GM10266 (cell line): Measurements from ENCODE around the gene TM4SF5.

ENCODE experiments used
- DNase-seq: peaks from one replicate; pipeline ENCODE4 v3.0.0; 2012; ENCODE audit errors: extremely low spot score
- CTCF ChIP-seq: IDR thresholded peaks from 2 replicates; pipeline ENCODE4 v1.5.1; 2012; ENCODE audit warnings: mild to moderate bottlenecking, low read depth; ENCODE audit not compliant: control insufficient read depth, insufficient read depth; ENCODE audit errors: missing control alignments

Gene TM4SF5

GRCh38 chr17:4771519-4772234 is at the start of gene TM4SF5:
Gene TM4SF5, plus strand, starts transcription at chr17:4771886. Its CDS starts 37 bp downstream, at chr17:4771923.
- no peak for TF ChIP-seq CTCF

GRCh38 chr17:4722678-4723240 is 48.9 kb upstream of the TM4SF5 start:
- no peak for DNase-seq
- no peak for TF ChIP-seq CTCF

More at GRCh38 chr17:4771519-4772234, at the start of gene TM4SF5:
- no peak for DNase-seq

- no peak for TF ChIP-seq CTCF
- DNase-seq, result no peak
Measured at GRCh38 chr17:4724650-4725049, 47.0 kb upstream of the TM4SF5 start.

- no peak for TF ChIP-seq CTCF
- no peak for DNase-seq
Measured at GRCh38 chr17:4725646-4726310, 45.9 kb upstream of the TM4SF5 start.

- no peak for DNase-seq
- TF ChIP-seq CTCF, result no peak
Measured at GRCh38 chr17:4728124-4728523, 43.6 kb upstream of the TM4SF5 start.

- DNase-seq, result peak; percentile 75
- peak; percentile 37 for TF ChIP-seq CTCF
Measured at GRCh38 chr17:4733073-4733531, 38.6 kb upstream of the TM4SF5 start.
